ENCODE measurements around the gene NT5C.

The NT5C gene

GRCh38 chr17:75098861-75099260 is 32.7 kb downstream of the NT5C start:
- Histone ChIP-seq H4K8ac (ENCODE audit: low read depth, low read length) (no peak overlapping the region), H3K27me3 (ENCODE audit: insufficient read depth, low read length, poor library complexity) (no peaks in the 10 kb centered on the region), H3K4me1 (ENCODE audit: control insufficient read depth, low read depth, low read length) (no peaks in the 10 kb centered on the region), H3K56ac (ENCODE audit: low read length) (no peak overlapping the region), H3K23ac (ENCODE audit: low read length) (no peak overlapping the region), H3K9ac (ENCODE audit: low read length) (no peak overlapping the region), H2BK15ac (replicated peaks; ENCODE audit: low read depth) (no peak overlapping the region), H3K4ac (ENCODE audit: low read depth, low read length) (no peak overlapping the region), H3K36me3 (ENCODE audit: control insufficient read depth, insufficient read depth, low read length) (peaks cover 9% of the 10 kb centered on the region), H3K79me1 (ENCODE audit: low read length) (no peaks in the 10 kb centered on the region), H3K4me3 (ENCODE audit: low read length) (no peak overlapping the region), H2AK5ac (ENCODE audit: low read length) (no peak overlapping the region), H2BK120ac (ENCODE audit: low read depth, low read length) (no peak overlapping the region), H3K4me2 (ENCODE audit: low read length) (no peak overlapping the region), H4K5ac (ENCODE audit: low read length) (no peak overlapping the region), H3K27ac (ENCODE audit: low read depth, low read length) (no peak overlapping the region), H2BK5ac (ENCODE audit: low read length) (no peak overlapping the region), H3K18ac (ENCODE audit: low read length) (no peak overlapping the region), H3K79me2 (ENCODE audit: control insufficient read depth, insufficient read depth, low read length) (no peaks in the 10 kb centered on the region)
- no peak for DNase-seq
- no CpG with 5 or more reads among the region's 7 CpGs for WGBS (ENCODE audit: extremely low coverage, insufficient coverage, low lambda C conversion rate)

GRCh38 chr17:75097865-75098264 is 33.7 kb downstream of the NT5C start:
- Histone ChIP-seq H3K18ac (ENCODE audit: low read length) (no peak overlapping the region), H2BK15ac (replicated peaks; ENCODE audit: low read depth) (no peak overlapping the region), H3K4me2 (ENCODE audit: low read length) (no peak overlapping the region), H3K56ac (ENCODE audit: low read length) (no peak overlapping the region), H3K27ac (ENCODE audit: low read depth, low read length) (no peak overlapping the region), H3K79me1 (ENCODE audit: low read length) (peaks cover 6% of the 10 kb centered on the region), H3K79me2 (ENCODE audit: control insufficient read depth, insufficient read depth, low read length) (peaks cover 4% of the 10 kb centered on the region), H2BK120ac (ENCODE audit: low read depth, low read length) (no peak overlapping the region), H3K23ac (ENCODE audit: low read length) (no peak overlapping the region), H4K5ac (ENCODE audit: low read length) (no peak overlapping the region), H4K8ac (ENCODE audit: low read depth, low read length) (no peak overlapping the region), H2BK5ac (ENCODE audit: low read length) (no peak overlapping the region), H3K4me1 (ENCODE audit: control insufficient read depth, low read depth, low read length) (no peaks in the 10 kb centered on the region), H3K4ac (ENCODE audit: low read depth, low read length) (no peak overlapping the region), H3K27me3 (ENCODE audit: insufficient read depth, low read length, poor library complexity) (no peaks in the 10 kb centered on the region), H2AK5ac (ENCODE audit: low read length) (no peak overlapping the region), H3K4me3 (ENCODE audit: low read length) (no peak overlapping the region), H3K36me3 (ENCODE audit: control insufficient read depth, insufficient read depth, low read length) (peaks cover 9% of the 10 kb centered on the region), H3K9ac (ENCODE audit: low read length) (no peak overlapping the region)
- WGBS (ENCODE audit: extremely low coverage, insufficient coverage, low lambda C conversion rate), result no CpG with 5 or more reads among the region's 7 CpGs
- DNase-seq, result no peak

- Histone ChIP-seq H3K4ac (ENCODE audit: low read depth, low read length) (no peak overlapping the region), H3K4me2 (ENCODE audit: low read length) (no peak overlapping the region), H3K56ac (ENCODE audit: low read length) (peak overlapping the region; percentile 22), H2AK5ac (ENCODE audit: low read length) (no peak overlapping the region), H3K36me3 (ENCODE audit: control insufficient read depth, insufficient read depth, low read length) (peaks cover 9% of the 10 kb centered on the region), H4K8ac (ENCODE audit: low read depth, low read length) (no peak overlapping the region), H2BK5ac (ENCODE audit: low read length) (no peak overlapping the region), H3K18ac (ENCODE audit: low read length) (no peak overlapping the region), H3K4me3 (ENCODE audit: low read length) (no peak overlapping the region), H3K27ac (ENCODE audit: low read depth, low read length) (no peak overlapping the region), H3K79me1 (ENCODE audit: low read length) (peaks cover 17% of the 10 kb centered on the region), H2BK15ac (replicated peaks; ENCODE audit: low read depth) (no peak overlapping the region), H2BK120ac (ENCODE audit: low read depth, low read length) (no peak overlapping the region), H3K4me1 (ENCODE audit: control insufficient read depth, low read depth, low read length) (peaks cover 8% of the 10 kb centered on the region), H3K23ac (ENCODE audit: low read length) (no peak overlapping the region), H4K5ac (ENCODE audit: low read length) (no peak overlapping the region), H3K27me3 (ENCODE audit: insufficient read depth, low read length, poor library complexity) (no peaks in the 10 kb centered on the region), H3K9ac (ENCODE audit: low read length) (no peak overlapping the region), H3K79me2 (ENCODE audit: control insufficient read depth, insufficient read depth, low read length) (peaks cover 17% of the 10 kb centered on the region)
- no CpG with 5 or more reads among the region's 14 CpGs for WGBS (ENCODE audit: extremely low coverage, insufficient coverage, low lambda C conversion rate)
- DNase-seq, result peak; percentile 91
Observed at GRCh38 chr17:75096082-75096625, 35.4 kb downstream of the NT5C start.

- Histone ChIP-seq H3K23ac (ENCODE audit: low read length) (no peak overlapping the region), H4K5ac (ENCODE audit: low read length) (no peak overlapping the region), H2BK15ac (replicated peaks; ENCODE audit: low read depth) (no peak overlapping the region), H3K27ac (ENCODE audit: low read depth, low read length) (peak overlapping the region; percentile 16), H3K4me2 (ENCODE audit: low read length) (no peak overlapping the region), H2AK5ac (ENCODE audit: low read length) (no peak overlapping the region), H3K4me1 (ENCODE audit: control insufficient read depth, low read depth, low read length) (peaks cover 14% of the 10 kb centered on the region), H3K9ac (ENCODE audit: low read length) (no peak overlapping the region), H3K56ac (ENCODE audit: low read length) (no peak overlapping the region), H3K79me1 (ENCODE audit: low read length) (peaks cover 24% of the 10 kb centered on the region), H3K79me2 (ENCODE audit: control insufficient read depth, insufficient read depth, low read length) (peaks cover 23% of the 10 kb centered on the region), H2BK5ac (ENCODE audit: low read length) (no peak overlapping the region), H3K4ac (ENCODE audit: low read depth, low read length) (no peak overlapping the region), H2BK120ac (ENCODE audit: low read depth, low read length) (no peak overlapping the region), H3K27me3 (ENCODE audit: insufficient read depth, low read length, poor library complexity) (no peaks in the 10 kb centered on the region), H4K8ac (ENCODE audit: low read depth, low read length) (no peak overlapping the region), H3K18ac (ENCODE audit: low read length) (no peak overlapping the region), H3K4me3 (ENCODE audit: low read length) (no peak overlapping the region), H3K36me3 (ENCODE audit: control insufficient read depth, insufficient read depth, low read length) (peaks cover 1% of the 10 kb centered on the region)
- WGBS (ENCODE audit: extremely low coverage, insufficient coverage, low lambda C conversion rate), result no CpG with 5 or more reads among the region's 16 CpGs
- no peak for DNase-seq
Observed at GRCh38 chr17:75094871-75095399, 36.6 kb downstream of the NT5C start.

- Histone ChIP-seq H3K56ac (ENCODE audit: low read length) (no peak overlapping the region), H3K4me1 (ENCODE audit: control insufficient read depth, low read depth, low read length) (peaks cover 14% of the 10 kb centered on the region), H3K27ac (ENCODE audit: low read depth, low read length) (no peak overlapping the region), H3K27me3 (ENCODE audit: insufficient read depth, low read length, poor library complexity) (no peaks in the 10 kb centered on the region), H3K79me1 (ENCODE audit: low read length) (peaks cover 24% of the 10 kb centered on the region), H2AK5ac (ENCODE audit: low read length) (no peak overlapping the region), H3K36me3 (ENCODE audit: control insufficient read depth, insufficient read depth, low read length) (peaks cover 1% of the 10 kb centered on the region), H4K5ac (ENCODE audit: low read length) (no peak overlapping the region), H3K9ac (ENCODE audit: low read length) (no peak overlapping the region), H3K18ac (ENCODE audit: low read length) (no peak overlapping the region), H2BK120ac (ENCODE audit: low read depth, low read length) (no peak overlapping the region), H2BK15ac (replicated peaks; ENCODE audit: low read depth) (no peak overlapping the region), H4K8ac (ENCODE audit: low read depth, low read length) (no peak overlapping the region), H3K79me2 (ENCODE audit: control insufficient read depth, insufficient read depth, low read length) (peaks cover 24% of the 10 kb centered on the region), H2BK5ac (ENCODE audit: low read length) (no peak overlapping the region), H3K4ac (ENCODE audit: low read depth, low read length) (no peak overlapping the region), H3K4me2 (ENCODE audit: low read length) (no peak overlapping the region), H3K4me3 (ENCODE audit: low read length) (no peak overlapping the region), H3K23ac (ENCODE audit: low read length) (no peak overlapping the region)
- no peak for DNase-seq
- WGBS (ENCODE audit: extremely low coverage, insufficient coverage, low lambda C conversion rate), result no CpG with 5 or more reads among the region's 18 CpGs
Observed at GRCh38 chr17:75093548-75094158, 37.9 kb downstream of the NT5C start.
